Stimulated activated CD8-positive, alpha-beta memory T cell treated with anti-CD3 and anti-CD28 coated beads, Interleukin-12 subunit alpha, Interleukin-12 subunit beta, amount 100 ng/mL, for 1 hour (primary cell): Measurements from ENCODE around the gene SLC12A6.

Source experiments
- DNase-seq: peaks from one replicate; pipeline ENCODE4 v3.0.0-alpha.2; 2020; ENCODE audit warnings: low read depth

SLC12A6 gene

GRCh38 chr15:34330279-34330678 is 7.3 kb downstream of the SLC12A6 start:
- no peak for DNase-seq

DNA sequence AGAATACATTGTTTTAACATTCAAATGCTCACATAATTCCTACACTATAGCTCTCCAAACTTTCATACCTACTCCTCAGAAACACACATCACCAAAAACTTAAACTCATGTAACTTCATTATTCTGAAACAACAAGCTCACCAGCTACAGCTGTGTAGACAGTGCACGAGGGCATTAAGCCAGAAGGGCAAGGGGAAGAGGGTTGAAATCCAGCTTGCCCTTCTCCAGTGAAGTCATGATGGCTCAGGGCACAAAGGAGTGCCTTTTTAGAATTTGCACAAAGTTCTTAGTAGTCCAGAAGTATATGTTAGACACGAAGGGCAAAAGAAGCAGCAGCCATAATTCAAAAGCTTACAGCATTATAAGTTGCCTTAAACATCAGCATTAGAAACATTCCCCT is 8.6 kb downstream of the SLC12A6 start:
- no peak for DNase-seq

DNA sequence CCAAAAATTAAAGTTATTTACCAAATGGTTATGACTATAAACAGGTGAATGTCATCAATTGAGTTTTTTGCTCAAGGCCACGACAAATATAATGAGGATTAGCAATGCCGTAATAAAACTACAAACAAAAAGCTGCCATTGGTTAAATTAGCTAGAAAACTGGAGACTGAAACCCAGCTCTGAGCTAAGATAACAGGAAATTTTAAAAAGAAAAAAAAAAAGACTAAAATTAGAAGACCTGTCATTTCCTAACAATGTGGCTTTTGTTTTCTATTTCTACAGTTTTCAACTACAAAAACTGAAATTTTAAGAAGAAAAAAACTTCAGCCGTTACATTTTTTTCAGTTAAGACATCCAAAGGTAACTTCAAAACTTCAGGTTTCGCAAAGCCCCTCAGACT is 9.7 kb downstream of the SLC12A6 start:
- no peak for DNase-seq

DNA sequence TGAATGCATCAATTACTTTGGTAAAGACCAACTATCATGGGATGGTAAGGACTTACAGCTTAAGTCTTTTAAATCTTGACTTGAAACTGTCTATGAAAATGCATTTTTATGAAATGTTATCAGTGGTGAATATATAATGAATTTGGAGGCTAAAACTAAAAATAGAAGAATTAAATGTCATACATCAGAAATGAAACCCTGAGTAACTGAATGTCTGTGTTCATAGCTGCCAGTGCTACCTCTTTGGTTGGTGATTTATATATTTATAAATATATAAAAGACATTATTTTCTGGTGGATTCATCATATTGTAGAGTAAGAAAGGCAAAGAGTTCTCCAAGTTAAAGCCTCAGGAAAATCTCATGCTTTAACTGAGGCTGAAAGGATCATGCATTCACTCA is 12.2 kb downstream of the SLC12A6 start:
- no peak for DNase-seq

GRCh38 chr15:34324933-34325332 is 12.6 kb downstream of the SLC12A6 start:
- no peak for DNase-seq

GRCh38 chr15:34323217-34323616 is 14.4 kb downstream of the SLC12A6 start:
- DNase-seq: no peak

DNA sequence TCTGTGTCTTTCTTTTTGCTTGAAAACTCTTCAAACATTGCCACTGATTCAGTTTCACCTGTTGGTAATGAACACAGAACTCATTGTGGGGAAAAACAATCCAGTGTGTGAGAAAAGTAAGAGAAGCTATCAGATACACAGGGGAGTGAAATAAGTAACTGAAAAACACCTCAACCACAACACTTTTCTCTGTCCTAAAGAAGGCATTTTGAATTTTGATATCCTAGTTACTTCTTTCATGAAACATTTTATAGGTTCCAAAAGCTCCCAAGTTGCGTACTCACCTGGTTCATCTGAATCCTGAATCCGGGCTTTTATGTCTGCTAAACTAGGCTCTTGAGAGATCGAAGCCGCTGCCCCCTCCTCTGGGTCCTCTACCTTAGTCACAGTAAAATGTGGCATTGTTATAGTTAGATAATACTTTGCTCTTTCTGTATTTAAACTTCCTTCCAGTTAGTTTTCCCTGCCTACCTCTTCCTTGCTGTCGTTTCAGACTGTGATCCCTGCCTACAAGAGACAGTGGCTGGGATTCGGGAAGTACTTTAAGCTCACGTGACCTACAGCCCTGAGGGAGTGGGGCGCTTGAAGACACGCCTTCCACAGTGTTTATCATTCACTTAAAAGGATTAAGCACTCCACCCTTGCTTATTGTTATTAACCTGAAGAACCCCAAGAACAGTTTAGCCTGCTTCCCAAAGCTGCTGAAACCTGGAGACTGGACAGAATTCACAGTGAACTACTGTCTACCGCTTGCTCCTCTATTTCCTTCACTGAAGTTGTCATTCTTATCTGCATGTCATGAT is 19.1 kb downstream of the SLC12A6 start:
- no peak for DNase-seq

- DNase-seq: no peak
Observed at GRCh38 chr15:34314491-34315490, 22.8 kb downstream of the SLC12A6 start.

DNA sequence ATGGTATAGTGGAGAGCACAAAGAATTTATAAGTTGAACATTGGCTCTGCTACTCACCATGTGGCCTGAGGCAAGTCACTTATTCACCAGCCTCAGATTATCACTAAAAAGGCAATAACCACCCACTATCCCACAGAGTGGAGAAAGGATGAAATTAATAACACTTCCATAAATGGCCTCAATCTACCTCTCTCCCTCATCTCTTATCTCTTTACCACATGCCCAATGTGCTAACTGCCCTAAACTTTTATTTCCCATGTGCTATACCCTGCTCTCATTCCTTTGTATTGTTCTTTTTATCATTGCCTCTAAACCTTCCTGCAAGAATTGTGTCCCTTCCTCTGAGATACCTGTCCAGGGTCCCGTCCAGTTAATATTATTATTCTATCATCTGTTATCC is 26.0 kb downstream of the SLC12A6 start:
- DNase-seq: no peak

DNA sequence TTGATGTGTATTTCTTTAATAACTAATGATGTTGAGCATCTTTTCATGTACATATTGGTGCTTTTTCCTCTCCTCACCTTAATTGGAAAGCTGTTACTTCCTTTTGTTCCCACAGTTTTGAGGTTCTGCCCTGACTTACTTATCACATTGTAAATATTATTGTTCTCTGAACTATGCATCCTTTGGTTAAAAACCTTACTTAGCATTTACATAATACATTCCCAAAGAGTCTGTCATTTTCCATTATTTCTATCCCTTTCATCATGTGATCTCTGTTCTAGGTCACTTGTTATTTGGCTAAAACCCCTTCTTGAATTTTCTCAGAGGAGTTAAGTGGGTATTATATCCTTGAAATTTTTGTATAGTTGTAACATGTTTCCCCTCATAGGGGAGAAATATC is 33.0 kb downstream of the SLC12A6 start:
- DNase-seq: no peak

DNA sequence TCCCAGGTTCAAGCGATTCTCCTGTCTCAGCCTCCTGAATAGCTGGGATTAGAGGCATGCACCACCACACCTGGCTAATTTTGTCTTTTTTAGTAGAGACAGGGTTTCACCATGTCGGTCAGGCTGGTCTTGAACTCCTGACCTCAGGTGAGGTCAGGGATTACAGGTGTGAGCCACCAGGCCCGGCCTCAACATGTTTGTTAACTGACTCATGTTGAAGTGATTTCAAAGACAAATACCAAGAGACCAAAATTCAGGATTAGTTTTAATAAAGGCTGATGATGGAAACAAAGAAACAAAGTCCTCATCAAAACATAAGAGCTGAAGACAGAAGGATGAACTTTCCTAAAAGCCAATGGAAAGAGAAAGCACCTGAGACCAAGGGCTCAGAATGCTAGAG is 36.5 kb downstream of the SLC12A6 start:
- DNase-seq: no peak

GRCh38 chr15:34297059-34297458 is 40.5 kb downstream of the SLC12A6 start:
- DNase-seq: no peak

GRCh38 chr15:34292621-34293020 is 45.0 kb downstream of the SLC12A6 start:
- no peak for DNase-seq

- DNase-seq: no peak
Observed at GRCh38 chr15:34284937-34285336, 52.6 kb downstream of the SLC12A6 start.

DNA sequence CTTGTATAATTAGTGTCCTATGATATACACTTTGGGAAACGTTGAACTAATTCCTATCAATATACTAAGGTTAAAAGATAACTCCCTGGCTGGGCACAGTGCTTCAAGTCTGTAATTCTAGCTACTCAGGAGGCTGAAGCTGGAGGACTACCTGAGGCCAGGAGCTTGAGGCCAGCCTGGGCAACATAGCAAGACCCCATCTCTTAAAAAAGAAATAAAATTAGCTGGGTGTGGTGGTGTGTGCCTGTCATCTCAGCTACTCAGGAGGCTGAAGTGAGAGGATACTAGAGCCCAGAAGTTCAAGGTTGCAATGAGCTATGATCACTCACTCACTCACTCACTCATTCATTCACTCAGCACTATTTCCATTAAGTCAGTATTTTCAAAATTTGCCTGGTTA is 55.2 kb downstream of the SLC12A6 start:
- no peak for DNase-seq

DNA sequence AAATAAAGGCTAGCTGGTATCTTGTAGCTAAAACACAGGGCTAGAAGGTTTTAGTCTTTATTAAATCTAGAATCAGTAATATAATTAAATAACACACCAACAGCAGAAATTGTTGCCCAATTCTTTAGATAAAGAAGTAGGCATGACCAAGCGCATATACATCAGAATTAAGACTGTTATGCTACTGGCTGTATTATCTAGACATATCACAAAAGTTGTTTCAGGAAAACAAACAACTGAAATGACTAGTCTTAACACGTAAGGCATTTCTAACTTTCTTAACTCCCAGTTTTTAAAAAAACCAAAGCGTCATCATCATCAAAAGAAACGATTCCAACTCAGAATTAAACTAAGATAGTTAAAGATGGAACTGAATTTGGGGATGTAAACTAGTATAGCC is 57.4 kb downstream of the SLC12A6 start:
- no peak for DNase-seq

- DNase-seq: no peak
Observed at GRCh38 chr15:34279368-34279767, 58.2 kb downstream of the SLC12A6 start.

DNA sequence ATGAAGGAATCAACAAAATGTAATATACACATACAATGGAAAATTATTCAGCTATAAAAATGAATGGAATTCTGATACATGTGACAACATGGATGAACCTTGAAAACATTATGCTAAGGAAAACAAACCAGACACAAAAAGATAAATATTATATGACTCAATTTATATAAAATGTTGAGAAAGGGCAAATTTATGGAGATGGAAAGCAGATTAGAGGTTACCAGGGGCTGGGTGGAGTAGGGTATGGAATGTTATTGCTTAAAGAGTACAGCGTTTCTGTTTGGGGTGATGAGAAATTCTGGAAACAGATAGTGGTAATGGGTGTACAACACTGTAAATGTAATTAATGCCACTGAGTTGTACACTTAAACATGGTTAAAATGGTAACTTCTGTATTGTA is 61.9 kb downstream of the SLC12A6 start:
- DNase-seq: no peak

DNA sequence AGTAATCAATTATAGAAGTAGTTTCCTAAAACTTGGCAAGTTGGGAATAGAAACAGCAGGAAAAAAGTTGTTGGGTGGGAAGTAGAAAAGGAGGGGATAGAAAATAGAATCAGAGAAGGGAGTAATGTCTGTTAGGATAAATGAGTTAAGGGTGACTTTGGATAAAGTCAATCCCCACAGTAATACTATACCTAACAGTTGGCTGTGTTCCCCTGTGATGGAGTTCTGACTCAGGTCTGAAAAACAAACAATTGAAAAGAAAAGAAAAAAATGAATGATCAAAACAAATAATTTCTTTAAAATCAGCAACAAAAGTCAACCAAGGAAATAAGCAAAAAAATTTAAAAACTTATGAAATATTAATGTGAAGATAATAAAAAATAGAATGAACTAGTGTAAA is 62.4 kb downstream of the SLC12A6 start:
- DNase-seq: no peak

DNA sequence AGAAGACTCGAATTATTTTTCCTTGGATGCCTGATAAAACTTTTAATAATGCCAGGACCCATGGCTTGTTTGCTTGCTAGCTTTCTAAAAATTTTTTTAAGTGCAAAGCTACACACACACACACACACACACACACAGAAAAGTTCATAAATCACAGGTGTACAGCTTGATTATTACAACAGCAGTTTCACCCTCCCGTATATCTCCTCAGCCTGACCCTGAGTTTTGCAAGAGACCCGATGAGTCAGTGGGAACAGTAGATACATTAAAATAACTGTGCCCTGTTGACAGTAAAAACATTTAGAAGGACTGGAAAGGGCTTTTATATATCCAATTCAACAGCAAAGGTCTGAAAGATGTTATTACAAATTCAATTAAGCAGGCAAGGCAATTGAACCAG is 66.1 kb downstream of the SLC12A6 start:
- no peak for DNase-seq

DNA sequence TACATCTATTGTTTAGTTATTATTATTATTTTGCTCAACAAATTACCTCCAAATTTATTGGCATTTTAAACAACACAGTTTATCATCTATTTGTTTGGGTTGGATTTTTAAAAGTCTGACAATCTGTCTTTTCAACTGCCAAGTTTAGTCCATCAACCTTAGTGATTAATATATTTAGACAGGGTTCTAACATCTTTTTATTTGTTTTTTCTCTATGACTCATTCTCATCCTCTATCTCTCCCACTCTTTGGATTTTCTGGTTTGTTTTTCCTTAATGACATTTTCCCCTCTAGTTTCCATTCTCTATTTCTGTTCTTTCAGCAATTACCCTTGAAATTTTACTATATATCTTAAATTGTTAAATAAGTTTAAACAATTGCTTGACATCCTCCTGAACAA is 70.8 kb downstream of the SLC12A6 start:
- DNase-seq: no peak

DNA sequence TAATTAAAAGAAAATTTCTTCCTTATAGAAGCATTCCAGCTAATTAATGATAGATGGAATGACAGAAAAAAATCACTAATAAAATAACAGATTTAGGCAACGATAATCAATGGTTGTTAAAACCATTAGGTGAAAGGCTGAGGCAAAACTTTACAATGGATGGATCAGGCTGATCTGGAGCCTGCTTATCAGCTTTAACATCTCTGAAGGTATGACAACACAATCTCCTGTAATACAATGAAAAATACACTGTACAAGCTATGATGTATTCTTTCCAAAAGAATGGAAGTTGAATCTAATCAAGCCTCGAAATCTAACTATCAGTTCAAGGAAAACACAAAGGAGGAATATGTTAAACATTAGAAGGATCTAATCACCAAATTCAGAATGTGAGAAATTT is 73.5 kb downstream of the SLC12A6 start:
- DNase-seq: no peak

GRCh38 chr15:34262362-34262761 is 75.2 kb downstream of the SLC12A6 start:
- no peak for DNase-seq
